ENCODE data around the gene SLC37A3.
"Not testable (repeated sequence)": the region's sequence is repeated elsewhere in the genome, so short reads cannot be mapped to it uniquely, and the experiment has no call there.

Gene SLC37A3, protein sequence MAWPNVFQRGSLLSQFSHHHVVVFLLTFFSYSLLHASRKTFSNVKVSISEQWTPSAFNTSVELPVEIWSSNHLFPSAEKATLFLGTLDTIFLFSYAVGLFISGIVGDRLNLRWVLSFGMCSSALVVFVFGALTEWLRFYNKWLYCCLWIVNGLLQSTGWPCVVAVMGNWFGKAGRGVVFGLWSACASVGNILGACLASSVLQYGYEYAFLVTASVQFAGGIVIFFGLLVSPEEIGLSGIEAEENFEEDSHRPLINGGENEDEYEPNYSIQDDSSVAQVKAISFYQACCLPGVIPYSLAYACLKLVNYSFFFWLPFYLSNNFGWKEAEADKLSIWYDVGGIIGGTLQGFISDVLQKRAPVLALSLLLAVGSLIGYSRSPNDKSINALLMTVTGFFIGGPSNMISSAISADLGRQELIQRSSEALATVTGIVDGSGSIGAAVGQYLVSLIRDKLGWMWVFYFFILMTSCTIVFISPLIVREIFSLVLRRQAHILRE

GRCh38 chr7:140397784-140398750 is at the start of gene SLC37A3:
SLC37A3 (minus strand) TSS chr7:140398530; CDS start chr7:140382526, 16,004 bp downstream.
- peak; percentile 80 to 97 for DNase-seq

DNA sequence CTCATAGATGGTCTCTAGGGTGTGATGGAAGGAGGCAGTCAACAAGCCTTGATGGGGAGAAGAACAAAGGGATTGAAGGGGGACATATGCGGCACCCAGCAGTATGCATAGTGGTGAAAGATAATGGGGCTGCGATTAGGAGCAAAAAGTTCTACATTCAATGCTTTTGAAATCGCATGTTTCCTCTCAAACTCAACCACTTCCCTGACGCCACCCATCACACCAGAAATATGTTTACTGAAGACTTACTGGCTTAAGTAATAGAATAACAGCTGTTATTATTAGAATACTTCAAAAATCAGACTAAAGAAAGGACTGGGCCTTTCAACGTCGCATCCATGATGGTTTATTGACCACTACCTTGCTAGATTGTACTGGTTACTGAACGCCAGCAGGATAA is 49.5 kb upstream of the SLC37A3 start:
- DNase-seq = no peak

DNA sequence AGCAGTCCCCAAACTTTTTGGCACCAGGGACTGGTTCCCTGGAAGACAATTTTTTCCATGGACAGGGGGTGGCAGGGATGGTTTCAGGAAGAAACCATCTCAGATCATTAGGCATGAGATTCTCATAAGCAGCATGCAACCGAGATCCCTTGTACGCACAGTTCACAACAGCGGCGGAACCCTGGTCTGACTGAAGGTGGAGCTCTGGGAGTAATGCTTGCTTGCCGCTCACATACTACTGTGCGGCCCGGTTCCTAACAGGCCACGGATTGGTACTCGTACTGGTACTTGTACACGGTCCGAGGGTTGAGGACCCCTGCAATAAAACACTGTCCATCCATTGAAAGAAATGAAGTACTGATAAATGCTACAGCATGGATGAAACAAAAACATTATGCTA is 48.1 kb upstream of the SLC37A3 start:
- DNase-seq = no peak

- DNase-seq = no peak
Measured at GRCh38 chr7:140441519-140441918, 43.2 kb upstream of the SLC37A3 start.

DNA sequence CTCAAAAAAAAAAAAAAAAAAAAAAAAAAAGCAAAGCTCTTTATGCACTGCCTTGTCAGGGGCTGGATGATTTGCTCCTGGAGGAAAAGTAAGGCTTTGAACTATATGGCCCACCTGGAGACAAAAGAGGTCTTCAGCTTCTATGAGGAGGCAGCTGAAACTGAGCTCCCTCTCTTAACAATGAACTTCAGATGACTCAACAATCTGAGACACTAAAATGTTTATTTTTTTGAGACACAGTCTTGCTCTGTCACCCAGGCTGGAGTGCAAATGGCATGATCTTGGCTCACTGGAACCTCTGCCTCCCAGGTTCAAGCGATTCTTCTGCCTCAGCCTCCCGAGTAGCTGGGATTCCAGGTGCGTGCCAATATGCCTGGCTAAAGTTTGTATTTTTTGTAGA is 42.3 kb upstream of the SLC37A3 start:
- DNase-seq = no peak

DNA sequence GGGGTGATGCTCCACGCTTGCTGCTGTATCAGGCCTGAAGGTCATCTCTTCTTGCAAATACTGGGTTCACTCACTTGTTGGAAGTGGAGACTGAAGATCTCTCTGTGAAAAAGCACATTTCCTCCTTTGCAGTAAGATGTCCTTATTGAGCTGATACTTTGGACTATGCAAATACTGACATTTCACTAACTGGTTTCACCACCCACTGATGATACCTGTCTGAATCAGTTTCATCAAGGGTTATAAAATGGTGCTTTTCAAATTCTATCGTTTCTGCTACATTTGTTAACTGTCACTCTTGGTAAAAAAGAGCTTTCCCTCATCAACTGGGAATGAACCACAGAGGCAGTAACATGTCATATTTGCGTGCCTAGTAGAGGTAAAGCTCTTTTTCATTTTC is 41.0 kb upstream of the SLC37A3 start:
- peak; percentile 17 to 18 for DNase-seq

- no peak for DNase-seq
Measured at GRCh38 chr7:140435252-140435895, 37.0 kb upstream of the SLC37A3 start.

DNA sequence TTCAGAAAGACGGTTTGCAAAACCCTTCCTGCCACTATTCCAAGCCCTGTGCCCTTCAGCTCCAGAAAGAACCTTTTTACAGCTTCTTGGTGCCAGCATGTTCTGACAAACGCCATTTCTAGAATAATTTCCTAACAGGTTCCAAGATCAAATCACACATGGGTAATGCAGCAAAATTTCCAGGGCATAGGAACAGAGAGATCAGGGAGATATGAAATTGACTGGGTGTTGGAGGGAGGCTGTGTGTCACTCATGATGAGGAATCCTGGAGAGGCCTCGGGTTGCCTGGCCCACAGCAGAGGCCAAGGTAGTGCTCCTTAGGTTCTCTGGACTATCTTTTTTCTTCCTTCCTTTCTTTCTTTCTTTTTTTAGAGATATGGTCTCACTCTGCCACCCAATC is 35.1 kb upstream of the SLC37A3 start:
- DNase-seq = no peak

- no peak for DNase-seq
Measured at GRCh38 chr7:140426130-140426529, 27.8 kb upstream of the SLC37A3 start.

GRCh38 chr7:140425718-140426117 is 27.4 kb upstream of the SLC37A3 start:
- no peak for DNase-seq

GRCh38 chr7:140423501-140423900 is 25.2 kb upstream of the SLC37A3 start:
- DNase-seq = no peak

DNA sequence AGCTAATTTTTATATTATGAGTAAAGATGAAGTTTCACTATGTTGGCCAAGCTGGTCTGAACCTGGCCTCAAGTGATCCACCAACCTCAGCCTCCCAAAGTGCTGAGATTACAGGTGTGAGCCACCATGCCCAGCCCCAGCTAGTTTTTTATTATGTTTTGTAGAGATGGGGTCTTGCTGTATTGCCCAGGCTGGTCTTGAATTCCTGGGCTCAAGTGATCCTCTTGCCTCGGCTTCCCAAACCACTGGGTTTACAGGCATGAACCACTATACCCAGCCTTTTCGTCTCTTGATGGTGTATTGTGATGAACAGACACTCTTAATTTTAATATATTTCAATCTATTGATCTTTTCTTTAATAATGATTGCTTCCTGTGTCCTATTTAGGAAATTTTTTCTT is 23.2 kb upstream of the SLC37A3 start:
- DNase-seq = no peak

GRCh38 chr7:140418653-140419052 is 20.3 kb upstream of the SLC37A3 start:
- DNase-seq = no peak

GRCh38 chr7:140418156-140418472 is 19.8 kb upstream of the SLC37A3 start:
- DNase-seq = not testable (repeated sequence)

- DNase-seq = no peak
Measured at GRCh38 chr7:140417456-140418155, 19.3 kb upstream of the SLC37A3 start.

DNA sequence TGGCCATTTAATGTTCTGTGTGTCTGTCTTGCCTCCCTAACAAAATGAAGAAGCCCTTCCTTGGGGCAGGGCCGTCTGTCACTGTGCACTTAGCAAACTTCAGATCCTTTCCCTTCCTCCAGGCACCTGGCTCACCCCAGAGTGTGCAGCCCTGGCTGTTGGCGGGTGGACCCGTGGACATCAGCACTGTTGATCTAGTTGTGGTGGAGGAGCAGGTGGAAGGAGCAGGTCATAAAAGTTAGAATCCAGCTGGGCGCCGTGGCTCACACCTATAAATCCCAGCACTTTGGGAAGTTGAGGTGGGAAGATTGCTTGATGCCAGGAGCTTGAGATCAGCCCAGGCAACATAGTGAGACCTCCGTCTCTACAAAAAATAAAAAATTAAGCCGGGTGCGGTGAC is 18.2 kb upstream of the SLC37A3 start:
- no peak for DNase-seq

DNA sequence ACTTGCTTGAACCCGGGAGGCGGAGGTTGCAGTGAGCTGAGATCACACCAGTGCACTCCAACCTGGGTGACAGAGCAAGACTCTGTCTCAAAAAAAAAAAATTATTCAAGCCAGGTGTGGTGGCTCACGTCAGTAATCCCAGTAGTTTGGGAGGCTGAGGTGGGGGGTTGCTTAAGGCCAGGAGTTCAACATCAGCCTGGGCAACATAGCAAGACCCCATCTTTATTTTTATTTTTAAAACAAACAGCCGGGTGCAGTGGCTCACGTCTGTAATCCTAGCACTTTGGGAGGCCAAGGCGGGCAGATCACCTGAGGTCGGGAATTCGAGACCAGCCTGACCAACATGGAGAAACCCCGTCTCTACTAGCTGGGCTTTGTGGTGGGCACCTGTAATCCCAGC is 17.5 kb upstream of the SLC37A3 start:
- DNase-seq = not testable (repeated sequence)

GRCh38 chr7:140415361-140415760 is 17.0 kb upstream of the SLC37A3 start:
- DNase-seq = no peak

DNA sequence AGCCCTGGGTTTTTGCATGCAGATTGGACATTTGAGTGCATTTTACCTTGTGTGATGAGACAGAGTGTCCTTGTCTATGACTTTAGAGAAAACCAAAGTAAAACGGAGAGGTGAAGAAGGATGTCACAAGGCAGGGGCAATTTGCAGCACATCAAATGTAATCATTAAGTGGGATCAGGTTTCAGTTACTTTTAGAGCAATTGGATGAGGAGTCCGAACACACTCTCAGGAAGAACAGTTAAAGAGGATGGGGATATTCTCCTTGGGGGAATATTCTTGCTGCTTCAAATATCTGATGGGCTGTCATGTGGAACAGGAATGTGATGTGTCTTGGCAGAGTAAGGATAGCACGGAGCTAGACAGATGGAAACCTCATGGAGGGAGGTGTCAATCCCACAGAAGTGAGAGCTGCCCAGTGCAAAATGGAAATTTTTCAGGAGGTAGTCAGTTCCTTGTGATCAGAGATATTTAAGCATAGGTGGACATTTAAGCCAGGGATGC is 6.3 kb upstream of the SLC37A3 start:
- DNase-seq = peak; percentile 44 to 56

DNA sequence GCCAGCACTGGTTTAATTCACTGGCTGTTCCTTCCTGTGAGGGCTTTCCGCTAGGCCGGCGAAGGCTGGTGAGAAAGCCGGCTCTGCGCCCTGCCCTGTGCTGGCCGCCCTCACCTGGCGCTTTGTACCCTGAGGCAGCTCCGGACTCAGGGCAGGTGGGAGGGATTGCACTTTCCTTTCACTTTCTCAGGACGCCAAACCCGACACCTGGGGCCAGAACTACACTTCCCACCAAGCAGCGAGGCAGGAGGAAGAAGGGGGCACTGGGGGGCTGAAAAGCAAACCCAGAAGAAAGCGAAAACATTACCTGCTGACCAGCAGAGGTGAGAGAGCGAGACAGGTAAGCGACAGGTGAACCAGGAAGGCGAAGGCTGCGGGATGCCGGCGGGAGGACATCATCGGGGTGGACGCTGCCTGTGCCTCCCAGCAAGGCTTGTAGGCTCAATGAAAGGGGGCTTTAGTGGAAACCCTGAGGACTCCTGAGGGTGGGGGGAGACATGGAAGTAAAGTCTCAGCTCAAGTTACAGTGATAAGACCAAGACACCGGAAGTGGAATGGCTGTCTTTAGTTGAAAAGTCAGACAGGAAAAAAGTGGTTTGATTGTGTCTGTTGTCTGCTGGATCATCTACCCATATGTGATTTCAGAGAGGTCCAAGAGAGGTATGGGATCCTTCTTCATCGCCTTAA is 5.7 kb upstream of the SLC37A3 start, which contains the start of gene RAB19:
RAB19 (plus strand) TSS at position 181 of the 687 bp plus-strand sequence. CDS start 3,589 bp downstream, outside the sequence.
- DNase-seq = peak; percentile 77 to 89

DNA sequence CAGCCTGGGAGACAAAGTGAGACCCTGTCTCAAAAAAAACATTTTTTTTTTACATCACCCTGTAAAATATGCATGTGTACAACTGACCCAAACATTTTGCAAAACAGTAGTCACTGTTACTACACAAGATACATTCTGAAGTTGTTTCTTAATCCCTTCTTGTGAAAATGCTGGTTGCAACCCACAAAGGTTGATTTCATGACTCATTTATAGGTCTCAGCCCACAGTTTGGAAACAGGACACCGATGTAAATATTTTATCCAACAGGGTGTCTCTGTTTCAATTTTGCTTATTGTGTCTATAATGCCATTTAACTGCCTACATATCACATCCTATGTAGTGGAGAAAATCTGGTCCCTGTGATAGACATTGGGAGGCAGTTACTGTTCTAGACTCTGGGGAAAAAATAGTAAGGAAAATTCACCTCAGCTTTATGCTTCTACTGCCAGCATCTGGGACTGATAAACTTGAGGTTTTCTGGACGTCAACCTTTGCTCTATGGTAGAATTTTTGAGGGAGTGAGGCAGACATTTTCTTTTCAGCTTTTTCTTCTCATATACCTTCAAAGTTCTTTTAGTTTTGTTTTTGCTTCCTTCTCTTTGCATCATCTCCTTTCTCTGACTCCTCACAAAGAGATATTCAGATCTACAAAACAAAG is 4.0 kb upstream of the SLC37A3 start:
- DNase-seq = no peak

All from NCI-H526 (cell line).